GM18517 (cell line): ENCODE measurements around the gene SLC4A3.

ENCODE experiments used
- ATAC-seq: cut with Tn5 transposase; IDR thresholded peaks from one replicate; pipeline ENCODE4 v1.9.1; 2021; ENCODE audit warnings: mild to moderate bottlenecking, moderate library complexity; ENCODE audit not compliant: unreplicated experiment

The SLC4A3 gene

GRCh38 chr2:219631406-219631891, 4.0 kb downstream of the SLC4A3 start:
- no peak for ATAC-seq

- ATAC-seq: no peak
Observed at GRCh38 chr2:219631904-219632759, 4.7 kb downstream of the SLC4A3 start.

GRCh38 chr2:219632760-219633105, 5.3 kb downstream of the SLC4A3 start:
- ATAC-seq: no peak

- no peak for ATAC-seq
Observed at GRCh38 chr2:219633276-219634065, 6.0 kb downstream of the SLC4A3 start.

- ATAC-seq: no peak
Observed at GRCh38 chr2:219634171-219634940, 6.9 kb downstream of the SLC4A3 start.

- ATAC-seq: no peak
Observed at GRCh38 chr2:219634951-219635751, 7.7 kb downstream of the SLC4A3 start.

- ATAC-seq: no peak
Observed at GRCh38 chr2:219636144-219636915, 8.9 kb downstream of the SLC4A3 start.

- ATAC-seq: no peak
Observed at GRCh38 chr2:219636941-219637841, 9.8 kb downstream of the SLC4A3 start.

- ATAC-seq: no peak
Observed at GRCh38 chr2:219637842-219638185, 10.4 kb downstream of the SLC4A3 start.

- ATAC-seq: no peak
Observed at GRCh38 chr2:219638217-219638947, 11.0 kb downstream of the SLC4A3 start.

GRCh38 chr2:219638948-219639755, 11.7 kb downstream of the SLC4A3 start:
- no peak for ATAC-seq

GRCh38 chr2:219641390-219642068, 14.1 kb downstream of the SLC4A3 start:
- no peak for ATAC-seq

GRCh38 chr2:219642069-219642454, 14.6 kb downstream of the SLC4A3 start:
- no peak for ATAC-seq

- ATAC-seq: peak; percentile 97
Observed at GRCh38 chr2:219642465-219643083, 15.1 kb downstream of the SLC4A3 start.

GRCh38 chr2:219643084-219643473, 15.6 kb downstream of the SLC4A3 start:
- ATAC-seq: no peak

GRCh38 chr2:219643788-219644398, 16.5 kb downstream of the SLC4A3 start:
- ATAC-seq: no peak
